Activated CD4-positive, CD25-positive, alpha-beta regulatory T cell treated with anti-CD3 and anti-CD28 coated beads, Interleukin-2, amount 50 U/mL, for 24 hours (primary cell): Measurements from ENCODE around the gene FAS.

ENCODE experiments used
- ATAC-seq, 2 donors: fragments of 150-1000 bp; cut with Tn5 transposase; one replicate each; pipeline ENCODE4 v1.10.0; 2021; ENCODE audit warnings: mild to moderate bottlenecking in 1 of 2, moderate library complexity in 1 of 2

Gene FAS

GRCh38 chr10:88990384-88991160, at the start of gene FAS:
FAS (plus strand) TSS chr10:88990798; CDS start chr10:88990877, 79 bp downstream.
- peak; percentile 76 to 78 for ATAC-seq

GRCh38 chr10:88941026-88941425, 49.6 kb upstream of the FAS start:
- no peak for ATAC-seq

- no peak for ATAC-seq
These were observed 46.8 kb upstream of the FAS start for GRCh38 chr10:88943778-88944177.

- no peak for ATAC-seq
These were observed 45.8 kb upstream of the FAS start for GRCh38 chr10:88944813-88945212.

GRCh38 chr10:88946200-88946599, 44.4 kb upstream of the FAS start:
- ATAC-seq, result no peak

GRCh38 chr10:88946965-88947590, 43.5 kb upstream of the FAS start:
- no peak for ATAC-seq

- no peak for ATAC-seq
These were observed 41.5 kb upstream of the FAS start for GRCh38 chr10:88949051-88949450.

GRCh38 chr10:88949912-88950837, 40.4 kb upstream of the FAS start:
- ATAC-seq, result no peak

GRCh38 chr10:88952647-88953111, 37.9 kb upstream of the FAS start, which contains the start of gene ACTA2:
ACTA2 (minus strand) TSS chr10:88952773; CDS start chr10:88948930, 3,843 bp downstream.
- ATAC-seq, result no peak

GRCh38 chr10:88953662-88954061, 36.9 kb upstream of the FAS start:
- ATAC-seq, result no peak

- no peak for ATAC-seq
These were observed 36.0 kb upstream of the FAS start for GRCh38 chr10:88954458-88955083.

- no peak for ATAC-seq
These were observed 33.2 kb upstream of the FAS start for GRCh38 chr10:88957381-88957780.

GRCh38 chr10:88958721-88959120, 31.9 kb upstream of the FAS start:
- ATAC-seq, result no peak

GRCh38 chr10:88960802-88961201, 29.8 kb upstream of the FAS start:
- peak; percentile 88 to 96 for ATAC-seq

- ATAC-seq, result peak in 1 of 2 donors; percentile 14
These were observed 29.3 kb upstream of the FAS start for GRCh38 chr10:88961266-88961665.

GRCh38 chr10:88962336-88962735, 28.3 kb upstream of the FAS start:
- no peak for ATAC-seq

GRCh38 chr10:88963318-88963717, 27.3 kb upstream of the FAS start:
- no peak for ATAC-seq

GRCh38 chr10:88964360-88964759, 26.2 kb upstream of the FAS start:
- no peak for ATAC-seq

GRCh38 chr10:88964869-88965415, 25.7 kb upstream of the FAS start:
- ATAC-seq, result no peak

GRCh38 chr10:88966797-88967196, 23.8 kb upstream of the FAS start:
- no peak for ATAC-seq

GRCh38 chr10:88968391-88968790, 22.2 kb upstream of the FAS start:
- no peak for ATAC-seq
